Medulla oblongata (tissue), 1 donor: ENCODE results near the gene MTFR2.

Source experiments
- DNase-seq: peaks from one replicate; pipeline ENCODE4 v3.0.0-alpha.2; 2015; ENCODE audit errors: extremely low spot score

MTFR2 gene

GRCh38 chr6:136184738-136185137 is 65.4 kb downstream of the MTFR2 start:
- DNase-seq: no peak

GRCh38 chr6:136181861-136182260 is 68.2 kb downstream of the MTFR2 start:
- DNase-seq: no peak

- no peak for DNase-seq
Measured at GRCh38 chr6:136181512-136181833, 68.6 kb downstream of the MTFR2 start.
